ENCODE data around the gene ZMYND11.
"Not testable (repeated sequence)": the region's sequence is repeated elsewhere in the genome, so short reads cannot be mapped to it uniquely, and the experiment has no call there.

The ZMYND11 gene

DNA sequence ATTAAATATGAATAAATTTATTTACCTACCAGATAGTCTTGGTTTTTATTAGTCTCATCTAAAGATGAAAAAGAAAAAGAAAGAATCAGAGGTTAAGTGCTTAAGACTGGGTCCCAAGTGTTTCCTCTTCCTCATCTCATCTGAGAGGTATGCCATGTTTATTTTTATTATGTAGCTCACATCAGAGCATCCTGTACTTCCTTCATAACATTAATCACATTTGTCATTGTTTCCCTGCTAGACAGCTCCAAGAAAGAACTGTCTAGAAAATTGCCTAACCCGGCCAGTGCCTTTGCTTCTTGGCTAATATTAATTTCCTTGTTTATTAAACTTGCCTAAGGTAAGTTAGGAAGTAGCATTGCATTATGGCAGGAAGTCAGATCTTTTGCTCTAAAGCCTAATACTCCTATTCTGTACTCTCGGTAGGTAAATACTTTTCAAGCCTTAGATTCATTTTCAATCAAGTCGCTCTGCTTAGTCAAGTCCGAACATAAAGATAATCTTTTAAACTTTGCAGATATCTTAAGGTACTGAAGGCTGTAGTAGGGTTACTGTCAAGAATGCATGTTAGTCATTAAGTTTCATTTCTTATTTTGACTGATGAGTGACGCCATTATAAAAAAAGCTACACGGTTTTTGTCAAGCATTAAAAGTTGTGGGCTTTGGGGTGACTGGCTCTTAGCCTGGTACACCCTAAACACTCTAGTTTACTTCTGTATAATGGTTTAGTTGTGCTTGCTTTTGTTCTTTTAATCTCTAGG, 47.4 kb downstream of the ZMYND11 start:
- Histone ChIP-seq H3K4me2 (no peak overlapping the region), H3K27ac (no peak overlapping the region), H3K9me3 (replicated peaks in 1 of 11) (peaks cover 10 to 25% (median 20%) of the 10 kb centered on the region in 11 experiments), H3K9ac (no peak overlapping the region), H3K27me3 (no peaks in the 10 kb centered on the region), H3K4me1 (no peaks in the 10 kb centered on the region), H3K36me3 (peaks cover 35 to 66% (median 49%) of the 10 kb centered on the region in 11 experiments), H4K20me1 (peaks cover 0 to 17% (median 13%) of the 10 kb centered on the region in 11 experiments; a peak in 14 of 22 replicates), H3K4me3 (no peak overlapping the region)
- no peak for TF ChIP-seq Cebpa-rat (IDR thresholded peaks at IDR 0.05)

DNA sequence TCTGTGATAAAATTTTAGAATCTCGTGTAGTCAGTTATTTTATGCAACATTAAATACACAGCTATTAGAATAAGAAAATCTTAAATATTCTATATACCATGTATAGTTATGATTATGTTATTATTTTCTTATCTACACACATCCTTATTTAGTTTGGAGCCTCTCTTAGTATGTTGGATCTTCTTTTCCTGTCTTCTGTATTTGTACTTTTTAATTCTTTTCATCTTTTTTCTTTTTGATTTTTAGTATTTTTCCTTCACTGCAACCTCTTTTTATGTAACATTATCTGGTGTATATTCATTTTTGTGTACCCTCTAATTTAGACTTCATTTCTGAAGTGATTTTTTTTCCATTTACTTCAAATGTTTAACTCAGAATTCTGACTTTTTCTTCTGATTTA, 48.9 kb downstream of the ZMYND11 start:
- no peak overlapping the region for H3K9ac ChIP-seq
- H3K27ac ChIP-seq: no peak overlapping the region
- peaks cover 0 to 5% (median under 1%) of the 10 kb centered on the region in 11 experiments; a peak in 10 of 22 replicates for H4K20me1 ChIP-seq
- TF ChIP-seq Cebpa-rat (IDR thresholded peaks at IDR 0.05): no peak
- H3K36me3 ChIP-seq: peaks cover 35 to 76% (median 59%) of the 10 kb centered on the region in 11 experiments
- H3K27me3 ChIP-seq: no peaks in the 10 kb centered on the region
- H3K4me1 ChIP-seq: peaks cover 0 to 8% (median 0%) of the 10 kb centered on the region in 10 experiments; a peak in 2 of 20 replicates
- H3K4me3 ChIP-seq: no peak overlapping the region
- no peak overlapping the region for H3K4me2 ChIP-seq
- H3K9me3 ChIP-seq (replicated peaks in 1 of 11): peaks cover 10 to 25% (median 20%) of the 10 kb centered on the region in 11 experiments

DNA sequence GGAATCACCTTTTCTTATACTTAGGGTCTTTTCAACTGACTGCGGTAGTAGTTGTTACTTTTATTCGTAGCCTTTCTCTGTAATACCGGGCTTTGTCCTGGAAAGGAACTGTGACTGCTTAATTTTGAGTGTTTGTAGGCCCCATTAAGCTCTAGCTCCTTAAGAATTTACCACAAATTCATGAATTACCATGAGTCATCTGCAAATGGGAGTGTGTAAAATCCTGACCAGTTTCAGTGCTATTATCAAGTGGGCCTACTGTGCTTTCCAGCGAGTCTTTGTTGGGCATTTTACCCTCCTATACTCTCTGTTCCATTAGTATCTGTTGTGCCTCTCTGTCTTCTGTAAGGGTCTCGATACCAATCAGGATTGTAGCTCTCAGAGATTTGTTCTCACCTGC, 49.7 kb downstream of the ZMYND11 start:
- Histone ChIP-seq H3K4me3 (no peak overlapping the region), H3K9me3 (replicated peaks in 1 of 11) (peaks cover 10 to 25% (median 20%) of the 10 kb centered on the region in 11 experiments), H3K27ac (no peak overlapping the region), H3K36me3 (peaks cover 36 to 80% (median 63%) of the 10 kb centered on the region in 11 experiments), H3K9ac (no peak overlapping the region), H3K4me1 (peaks cover 0 to 8% (median 0%) of the 10 kb centered on the region in 10 experiments; a peak in 2 of 20 replicates), H4K20me1 (peaks cover 0 to 6% (median 0%) of the 10 kb centered on the region in 11 experiments; a peak in 3 of 22 replicates), H3K27me3 (no peaks in the 10 kb centered on the region), H3K4me2 (no peak overlapping the region)
- no peak for TF ChIP-seq Cebpa-rat (IDR thresholded peaks at IDR 0.05)

DNA sequence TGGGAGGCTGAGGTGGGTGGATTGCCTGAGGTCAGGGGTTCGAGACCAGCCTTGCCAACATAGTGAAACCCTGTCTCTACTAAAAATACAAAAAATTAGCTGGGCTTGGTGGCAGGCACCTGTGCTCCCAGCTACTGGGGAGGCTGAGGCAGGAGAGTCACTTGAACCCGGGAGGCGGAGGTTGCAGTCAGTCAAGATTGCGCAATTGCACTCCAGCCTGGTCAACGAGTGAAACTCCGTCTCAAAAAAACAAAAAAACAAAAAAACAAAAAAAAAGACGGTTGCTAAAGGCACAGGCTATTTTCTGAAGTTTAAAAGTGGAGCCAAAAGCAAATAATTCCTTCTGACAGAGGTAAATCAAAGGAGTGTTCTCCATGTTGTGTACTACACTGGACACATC, 50.3 kb downstream of the ZMYND11 start:
- H3K4me3 ChIP-seq, H3K27ac ChIP-seq, H4K20me1 ChIP-seq, H3K9ac ChIP-seq, H3K4me1 ChIP-seq, H3K4me2 ChIP-seq, H3K27me3 ChIP-seq: not testable (repeated sequence)
- peaks cover 10 to 25% (median 20%) of the 10 kb centered on the region in 11 experiments for H3K9me3 ChIP-seq (replicated peaks in 1 of 11)
- peaks cover 39 to 81% (median 65%) of the 10 kb centered on the region in 11 experiments for H3K36me3 ChIP-seq
- peak in 7 of 11 experiments; percentile 17 to 92 (median 60); a peak in 8 of 22 replicates for TF ChIP-seq Cebpa-rat (IDR thresholded peaks at IDR 0.05)

DNA sequence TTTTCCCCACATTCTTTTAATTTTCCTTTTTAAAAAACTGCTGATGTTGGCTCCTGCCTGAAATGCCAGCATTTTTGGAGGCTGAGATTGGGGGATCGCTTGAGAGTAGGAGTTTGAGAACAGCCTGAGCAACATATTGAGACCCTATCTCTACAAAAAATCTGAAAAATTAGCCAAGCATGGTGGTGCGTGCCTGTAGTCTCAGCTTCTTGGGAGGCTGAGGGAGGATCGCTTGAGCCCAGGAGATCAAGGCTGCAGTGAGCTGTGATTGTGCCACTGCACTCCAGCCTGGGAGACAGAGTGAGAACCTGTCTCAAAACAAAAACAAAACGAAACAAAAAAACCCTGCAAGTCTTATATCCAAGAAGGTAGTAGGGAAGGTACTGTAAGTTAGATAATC, 51.7 kb downstream of the ZMYND11 start:
- H3K27ac ChIP-seq: no peak overlapping the region
- H3K9me3 ChIP-seq (replicated peaks in 1 of 11): peaks cover 10 to 25% (median 20%) of the 10 kb centered on the region in 11 experiments
- peaks cover 33 to 76% (median 61%) of the 10 kb centered on the region in 11 experiments for H3K36me3 ChIP-seq
- H3K4me1 ChIP-seq: peaks cover 0 to 8% (median 0%) of the 10 kb centered on the region in 10 experiments; a peak in 2 of 20 replicates
- H3K4me2 ChIP-seq: no peak overlapping the region
- no peaks in the 10 kb centered on the region for H3K27me3 ChIP-seq
- no peak for TF ChIP-seq Cebpa-rat (IDR thresholded peaks at IDR 0.05)
- H3K9ac ChIP-seq: no peak overlapping the region
- peaks cover 0 to 13% (median 4%) of the 10 kb centered on the region in 11 experiments; a peak in 8 of 22 replicates for H4K20me1 ChIP-seq
- H3K4me3 ChIP-seq: no peak overlapping the region

DNA sequence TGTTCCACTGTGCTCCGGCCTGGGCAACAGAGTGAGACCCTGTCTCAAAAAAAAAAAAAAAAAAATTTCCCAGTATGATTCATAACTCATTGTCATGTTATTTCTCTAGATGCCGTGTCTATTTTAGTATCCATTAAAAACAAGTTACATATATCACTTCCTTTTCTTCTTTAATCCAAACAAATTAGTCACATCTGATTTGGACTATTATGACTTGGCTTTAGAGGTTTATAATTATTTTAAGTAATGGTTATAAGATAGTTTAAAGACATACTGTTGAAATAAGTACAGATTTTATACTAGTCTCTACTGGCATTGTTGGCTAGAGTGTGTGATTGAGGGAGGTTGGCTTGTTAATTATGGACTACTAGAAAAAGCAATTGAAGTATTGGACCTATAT, 53.3 kb downstream of the ZMYND11 start:
- Histone ChIP-seq H3K36me3 (peaks cover 28 to 72% (median 49%) of the 10 kb centered on the region in 11 experiments), H3K9me3 (replicated peaks in 1 of 11) (peaks cover 7 to 16% (median 13%) of the 10 kb centered on the region in 11 experiments), H4K20me1 (peaks cover 0 to 22% (median 7%) of the 10 kb centered on the region in 11 experiments; a peak in 11 of 22 replicates), H3K4me2 (no peak overlapping the region), H3K9ac (no peak overlapping the region), H3K27ac (no peak overlapping the region), H3K4me1 (peaks cover 0 to 8% (median 4%) of the 10 kb centered on the region in 10 experiments; a peak in 7 of 20 replicates), H3K27me3 (no peaks in the 10 kb centered on the region), H3K4me3 (no peak overlapping the region)
- TF ChIP-seq Cebpa-rat (IDR thresholded peaks at IDR 0.05): no peak

DNA sequence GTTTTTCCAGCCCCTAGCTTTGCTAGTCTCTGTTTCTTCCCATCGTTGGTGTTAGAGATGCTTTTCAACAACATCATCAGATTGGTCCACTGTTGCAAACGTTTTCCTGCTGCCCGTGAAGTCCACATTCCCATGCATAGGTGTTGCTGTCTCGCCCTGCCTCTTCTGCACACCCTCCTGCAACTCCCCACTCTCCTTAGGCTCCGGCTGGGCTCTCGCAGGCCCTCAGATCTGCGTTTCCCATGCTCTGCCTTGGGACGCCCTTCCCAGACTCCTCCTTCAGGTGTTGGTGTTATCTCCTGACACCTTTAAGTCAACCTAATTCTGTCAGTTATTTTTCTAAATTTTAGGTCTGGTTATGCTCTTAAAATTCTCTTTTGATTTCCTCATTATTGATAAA, 55.0 kb downstream of the ZMYND11 start:
- peaks cover 26 to 72% (median 46%) of the 10 kb centered on the region in 11 experiments for H3K36me3 ChIP-seq
- no peak overlapping the region for H3K4me3 ChIP-seq
- H3K4me1 ChIP-seq: peaks cover 0 to 8% (median 4%) of the 10 kb centered on the region in 10 experiments; a peak in 7 of 20 replicates
- no peak overlapping the region for H3K4me2 ChIP-seq
- no peak overlapping the region for H3K9ac ChIP-seq
- no peak overlapping the region for H3K27ac ChIP-seq
- no peak for TF ChIP-seq Cebpa-rat (IDR thresholded peaks at IDR 0.05)
- H3K9me3 ChIP-seq (replicated peaks in 1 of 11): peaks cover 0 to 6% (median 3%) of the 10 kb centered on the region in 11 experiments; a peak in 3 of 22 replicates
- H4K20me1 ChIP-seq: peaks cover 0 to 31% (median 10%) of the 10 kb centered on the region in 11 experiments; a peak in 12 of 22 replicates
- no peaks in the 10 kb centered on the region for H3K27me3 ChIP-seq

DNA sequence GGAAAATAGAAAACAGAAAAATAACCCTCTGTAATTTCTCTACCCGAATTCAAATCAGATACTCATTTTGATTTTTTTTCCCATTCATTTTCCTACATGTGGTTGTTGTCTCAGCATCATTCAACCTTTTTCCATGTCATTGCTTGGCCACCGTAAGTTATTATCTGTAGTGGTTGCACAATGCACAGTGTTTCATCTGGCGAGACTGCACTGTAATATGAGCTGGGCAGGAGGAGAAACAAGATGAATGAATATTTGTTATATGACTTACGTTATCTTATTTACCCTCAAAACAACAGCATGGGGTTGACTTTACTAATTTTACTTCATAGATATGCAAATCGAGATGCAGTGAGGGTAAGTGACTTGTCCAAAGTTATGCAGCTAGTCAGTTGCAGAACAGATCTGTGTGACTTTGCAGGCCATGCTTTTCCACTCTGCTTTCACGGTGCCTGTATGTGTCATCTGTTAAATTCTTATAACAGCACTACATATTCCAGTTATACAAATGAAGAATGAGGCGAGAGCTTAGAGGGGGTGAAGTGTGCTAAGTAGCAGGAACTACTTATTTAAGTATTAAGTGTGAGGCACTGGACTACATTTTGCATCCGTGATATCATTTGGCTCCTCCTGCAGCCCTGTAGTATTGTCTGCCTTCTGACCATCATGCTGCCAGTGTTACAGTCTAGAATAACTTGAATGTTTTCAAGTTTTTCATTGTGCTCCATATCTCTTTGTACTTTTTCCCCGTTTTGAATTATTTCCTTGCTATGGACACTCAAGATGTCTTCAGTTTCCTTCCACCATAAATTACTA, 56.7 kb downstream of the ZMYND11 start:
- Histone ChIP-seq H3K4me1 (peaks cover 0 to 10% (median 4%) of the 10 kb centered on the region in 10 experiments; a peak in 8 of 20 replicates), H3K9ac (no peak overlapping the region), H3K4me3 (no peak overlapping the region), H3K27me3 (no peaks in the 10 kb centered on the region), H3K36me3 (peaks cover 24 to 71% (median 44%) of the 10 kb centered on the region in 11 experiments), H4K20me1 (peaks cover 0 to 31% (median 10%) of the 10 kb centered on the region in 11 experiments; a peak in 12 of 22 replicates), H3K9me3 (replicated peaks in 1 of 11) (peaks cover 0 to 6% (median 3%) of the 10 kb centered on the region in 11 experiments; a peak in 3 of 22 replicates), H3K27ac (no peak overlapping the region), H3K4me2 (no peak overlapping the region)
- TF ChIP-seq Cebpa-rat (IDR thresholded peaks at IDR 0.05): no peak

Measured in BLaER1 treated with 17β-estradiol and CSF1 and Interleukin-3, amounts not matched to agents 10 nM and 100 nM (cell line).